DMS79 (cell line): ENCODE results near the gene KAZN.
A peak's percentile ranks its signal among the peaks of the same experiment; 100 is the strongest.

Source experiments
- DNase-seq: peaks from one replicate; lab custom pipeline; 2025; lab: John Stamatoyannopoulos, UW

Gene KAZN

DNA sequence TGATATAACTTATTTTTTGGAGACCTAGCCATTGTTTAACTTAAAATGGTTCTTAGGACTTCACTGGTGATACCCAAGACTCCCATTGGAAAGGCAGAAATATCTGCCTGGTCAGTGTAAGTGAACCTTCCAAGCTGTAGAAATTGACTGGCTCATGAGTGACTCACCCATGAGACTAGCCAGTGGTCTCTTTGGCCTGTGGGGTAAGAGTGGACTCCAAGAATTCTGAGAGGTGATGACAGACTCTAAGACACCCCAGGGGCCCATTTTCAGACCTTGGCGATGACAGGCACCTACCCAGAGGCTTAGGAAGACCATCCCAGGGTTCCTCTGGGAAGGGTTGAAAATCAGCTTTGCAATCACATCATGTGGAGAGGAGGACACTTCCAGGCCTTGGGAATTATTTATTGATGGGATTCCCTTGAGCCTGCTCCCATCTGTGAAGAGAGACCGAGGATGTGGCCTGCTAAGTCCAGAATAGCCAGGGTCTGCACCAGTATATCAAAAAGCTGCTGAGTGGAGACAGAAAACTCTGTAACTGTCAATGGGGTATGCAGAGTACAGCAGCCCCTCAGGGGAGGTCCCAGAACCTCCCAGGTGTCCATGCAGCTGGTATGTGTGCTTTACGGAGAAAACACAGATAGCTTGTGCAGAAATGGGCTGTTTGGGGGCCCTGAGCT, 78.9 kb downstream of the KAZN start:
- DNase-seq, result no peak

DNA sequence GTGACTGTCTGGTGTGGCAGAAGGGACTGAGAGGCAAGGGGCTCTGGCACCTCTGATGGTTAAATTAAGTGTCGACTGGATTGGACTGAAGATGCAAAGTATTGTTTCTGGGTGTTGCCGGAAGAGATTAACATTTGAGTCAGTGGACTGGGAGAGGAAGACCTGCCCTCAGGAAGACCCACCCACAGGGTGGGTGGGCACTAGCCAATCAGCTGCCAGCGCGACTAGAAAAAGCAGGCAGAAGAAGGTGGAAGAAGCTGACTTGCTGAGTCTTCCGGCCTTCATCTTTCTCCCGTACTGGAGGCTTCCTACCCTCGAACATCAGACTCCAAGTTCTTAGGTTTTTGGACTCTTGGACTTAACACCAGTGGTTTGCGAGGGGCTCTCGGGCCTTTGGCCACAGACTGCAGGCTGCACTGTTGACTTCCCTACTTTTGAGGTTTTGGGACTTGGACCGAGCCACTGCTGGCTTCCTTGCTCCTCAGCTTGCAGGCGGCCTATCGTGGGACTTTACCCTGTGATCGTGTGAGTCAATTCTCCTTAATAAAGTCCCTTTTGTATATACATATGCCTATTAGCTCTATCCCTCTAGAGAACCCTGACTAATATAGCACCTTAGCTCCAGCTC, 79.6 kb downstream of the KAZN start:
- no peak for DNase-seq

DNA sequence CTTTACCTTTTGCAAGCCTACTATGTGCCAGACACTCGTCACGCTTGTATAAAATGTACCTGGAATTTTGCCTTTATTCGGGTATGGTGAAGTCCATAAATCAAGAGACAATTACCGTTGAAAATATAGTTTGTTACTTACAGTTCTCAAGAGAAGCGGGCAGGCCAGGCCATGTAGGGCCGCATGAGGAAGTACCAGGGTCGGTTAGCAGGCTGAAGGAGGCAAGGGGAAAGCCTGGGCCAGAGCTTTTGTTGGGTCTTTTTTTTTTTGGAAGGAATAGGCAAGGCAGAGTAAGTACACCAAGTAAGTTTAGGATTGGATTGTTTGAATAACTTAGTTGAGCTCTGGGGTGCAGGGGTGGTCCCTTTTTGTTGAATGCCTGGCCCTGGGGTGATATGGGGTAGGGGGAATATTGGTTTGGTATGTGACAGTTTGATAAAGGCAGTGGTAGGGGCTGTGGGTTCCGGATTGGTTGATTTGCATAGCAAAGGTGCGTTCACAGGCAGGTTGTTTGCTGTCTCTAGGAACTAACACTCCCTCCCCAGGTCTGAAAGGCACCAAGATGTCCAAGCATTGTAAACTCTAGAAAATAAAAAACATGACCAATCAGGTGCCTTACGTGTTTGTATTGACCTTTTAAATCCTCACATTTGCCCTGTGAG, 80.7 kb downstream of the KAZN start:
- DNase-seq, result no peak

DNA sequence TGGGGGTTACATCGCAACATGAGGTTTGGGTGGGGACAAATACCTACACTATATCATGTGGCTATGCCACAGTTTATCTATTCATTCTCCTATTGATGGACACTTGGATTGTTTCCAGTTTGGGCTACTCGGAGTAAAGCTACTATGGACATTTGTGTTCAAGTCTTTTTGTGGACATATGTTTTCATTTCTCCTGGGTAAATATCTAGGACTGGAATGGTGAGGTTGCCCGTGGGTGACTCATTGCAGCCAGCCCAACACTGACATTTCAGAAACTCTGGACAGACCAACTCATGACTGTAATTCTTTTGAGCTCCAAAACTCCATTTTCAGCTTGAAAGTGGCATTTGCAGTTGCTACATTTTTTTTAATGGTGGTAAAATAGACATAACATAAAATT, 82.7 kb downstream of the KAZN start:
- DNase-seq, result no peak

DNA sequence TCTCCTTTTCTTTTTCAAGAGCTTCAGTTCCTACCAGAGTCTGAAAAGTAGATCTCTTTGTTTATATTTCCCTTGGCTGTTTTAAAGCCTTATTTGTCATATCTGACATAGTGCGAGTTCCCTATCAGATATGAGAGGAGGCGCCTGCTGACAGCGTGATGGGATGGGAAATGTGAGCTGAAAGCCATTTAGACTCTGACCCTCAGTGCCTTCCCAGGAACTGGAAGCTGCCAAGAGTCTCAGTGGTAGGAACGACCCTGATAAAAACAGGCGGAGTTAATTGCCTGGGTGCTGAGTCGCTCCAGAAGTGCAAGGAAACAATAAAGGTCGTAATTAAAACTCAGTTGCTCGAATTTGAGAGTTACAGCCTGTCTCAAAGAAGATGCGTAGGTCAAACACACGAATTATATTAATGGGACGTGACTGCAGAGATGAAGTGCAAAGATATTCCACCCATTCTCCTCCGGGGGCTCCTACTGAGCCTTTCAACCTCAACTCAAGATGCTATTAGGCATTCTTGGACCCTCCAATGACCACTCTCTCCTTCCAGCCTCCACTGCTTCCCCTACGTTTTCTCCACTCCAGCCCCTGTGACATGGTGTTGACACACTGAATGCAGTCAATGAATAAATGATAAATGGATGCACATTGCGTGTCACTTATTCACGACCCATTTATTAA, 84.6 kb downstream of the KAZN start:
- no peak for DNase-seq

DNA sequence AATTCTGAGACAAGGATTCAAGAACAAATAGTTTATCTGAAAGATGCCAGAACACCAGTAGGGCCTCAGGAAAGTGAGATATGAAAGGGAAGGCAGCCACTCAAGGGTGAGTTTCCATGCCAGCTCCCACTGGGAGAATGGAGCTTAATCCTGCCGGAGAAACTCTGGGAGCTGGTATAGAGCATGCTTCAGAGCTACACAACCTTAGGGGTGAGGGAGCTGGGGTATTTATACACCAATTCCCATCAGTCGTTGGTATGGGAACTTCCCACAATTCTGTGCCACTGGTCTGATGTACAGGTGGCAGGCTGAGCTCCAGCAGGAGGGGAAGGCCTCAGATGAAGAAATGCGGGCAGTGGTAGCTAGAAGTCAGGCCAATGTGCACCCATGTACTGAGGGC, 86.6 kb downstream of the KAZN start:
- no peak for DNase-seq

DNA sequence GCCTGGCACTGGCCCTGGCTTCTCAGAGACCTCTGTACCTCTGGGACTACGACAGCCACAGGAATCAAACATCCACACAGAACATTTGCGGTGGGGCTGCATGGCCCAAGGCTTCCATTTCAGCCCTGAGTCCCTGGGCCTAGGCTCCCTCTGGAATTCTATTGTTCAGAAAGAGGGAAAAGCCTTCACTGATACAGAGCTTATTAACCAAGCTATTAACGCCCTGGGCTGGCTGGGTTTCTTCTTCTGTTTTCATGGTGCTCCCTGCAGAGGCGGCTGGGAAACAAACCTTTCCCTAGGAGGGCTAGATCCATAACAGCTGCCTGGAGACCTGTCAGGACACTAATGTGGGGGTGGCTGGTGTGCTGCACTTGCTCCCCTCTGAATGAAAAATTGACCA, 88.2 kb downstream of the KAZN start:
- no peak for DNase-seq

DNA sequence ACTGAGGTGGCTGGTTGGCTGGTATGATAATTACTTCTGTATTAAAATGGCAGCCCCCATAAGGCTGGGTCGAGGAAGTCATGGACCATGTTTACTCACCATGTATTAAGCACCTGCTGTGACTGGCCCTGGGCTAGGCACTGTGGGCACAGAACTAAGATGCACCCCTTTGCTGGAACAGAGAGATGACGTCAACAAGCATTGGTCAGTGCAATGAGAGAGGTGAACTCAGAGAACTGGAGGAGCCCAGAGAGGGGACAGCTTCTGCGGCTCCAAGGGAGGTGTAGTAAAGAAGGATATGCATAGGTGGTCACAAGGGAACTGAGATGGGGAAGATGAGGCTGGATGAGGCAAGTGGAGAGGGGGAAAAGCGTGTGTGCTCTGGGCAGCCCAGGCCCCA, 88.7 kb downstream of the KAZN start:
- DNase-seq, result no peak

DNA sequence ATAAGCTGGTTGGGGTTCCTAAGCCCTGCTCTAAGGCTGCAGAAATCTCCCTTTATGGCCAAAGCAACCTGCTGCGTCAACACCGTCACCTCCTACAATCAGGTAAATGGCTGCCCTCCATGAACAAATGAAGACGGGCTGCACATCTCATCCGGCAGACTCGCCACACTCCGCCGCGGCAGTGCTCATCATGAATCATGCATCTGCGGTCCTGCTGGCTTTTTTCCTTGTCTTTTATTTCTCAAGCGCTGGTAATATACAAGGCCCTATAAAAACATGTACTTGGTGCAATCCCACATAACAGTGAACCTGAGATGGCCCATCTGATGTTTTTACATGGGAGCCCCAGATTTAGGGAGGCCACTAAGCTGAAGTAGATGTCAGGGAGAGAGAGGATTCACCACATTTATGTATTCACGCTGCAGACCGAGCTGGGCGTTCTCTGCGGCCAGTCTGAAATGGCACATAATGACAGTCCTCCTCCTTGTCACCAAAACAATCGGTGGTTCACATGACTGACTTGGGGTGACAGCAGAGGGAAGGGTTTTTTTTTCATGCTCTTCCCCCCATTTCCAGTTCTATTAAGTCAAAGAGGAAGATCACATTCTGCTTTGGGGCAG, 91.6 kb downstream of the KAZN start:
- DNase-seq, result no peak

DNA sequence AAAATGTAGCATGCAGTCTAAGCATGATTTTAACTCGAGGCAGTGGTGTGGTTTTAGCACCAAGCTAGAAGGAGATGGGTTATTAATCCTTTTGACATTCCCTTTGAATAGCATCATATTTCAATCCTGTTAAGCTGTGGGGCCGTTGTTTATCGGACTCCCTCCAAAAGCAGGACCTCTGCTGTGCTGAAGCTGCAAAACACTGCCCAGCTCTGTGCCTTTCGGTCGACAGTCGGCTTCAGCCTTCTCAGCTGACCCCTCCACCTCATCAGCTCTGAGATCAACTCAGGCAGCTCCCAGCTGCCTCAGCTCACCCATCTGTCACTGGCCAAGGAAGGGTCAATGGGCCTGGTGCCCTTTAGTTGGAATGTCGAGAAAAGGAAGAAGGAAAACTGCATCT, 95.5 kb downstream of the KAZN start:
- no peak for DNase-seq

DNA sequence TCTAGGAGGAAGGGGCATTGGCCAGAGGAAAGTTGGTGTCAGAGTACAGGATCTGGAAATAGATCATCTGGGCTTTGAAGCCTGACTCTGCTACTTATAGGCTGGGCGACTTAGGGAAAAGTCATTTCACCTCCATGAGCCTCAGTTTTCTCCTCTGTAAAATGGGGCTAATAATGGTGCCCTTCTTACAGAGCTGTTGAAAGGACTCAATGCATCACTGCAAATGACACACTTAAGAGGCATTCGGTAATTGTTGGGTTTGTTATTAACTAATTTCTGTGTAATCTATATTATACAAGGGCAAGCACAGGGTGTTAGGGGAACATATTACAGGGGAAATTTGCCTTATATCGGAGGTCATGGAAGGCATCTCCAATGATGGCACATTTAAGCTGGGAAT, 96.1 kb downstream of the KAZN start:
- no peak for DNase-seq

DNA sequence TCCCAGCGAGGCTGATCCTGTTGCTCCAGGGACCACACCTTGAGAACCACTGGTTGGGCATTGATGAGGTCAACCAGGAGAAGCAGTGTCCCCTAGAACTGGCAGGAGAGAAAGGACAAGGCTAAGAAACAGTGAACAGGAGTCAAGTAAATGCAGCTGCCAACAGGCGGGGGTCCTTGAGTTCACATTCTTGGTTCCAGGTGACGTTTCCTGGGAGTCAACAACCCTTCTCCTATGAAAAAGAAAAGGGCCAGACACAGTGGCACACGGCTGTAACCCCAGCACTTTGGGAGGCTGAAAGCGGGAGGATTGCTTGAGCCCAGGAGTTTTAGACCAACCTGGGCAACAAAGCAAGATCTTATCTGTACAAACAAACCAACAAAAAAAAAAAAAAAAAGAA, 98.3 kb downstream of the KAZN start:
- DNase-seq, result no peak

DNA sequence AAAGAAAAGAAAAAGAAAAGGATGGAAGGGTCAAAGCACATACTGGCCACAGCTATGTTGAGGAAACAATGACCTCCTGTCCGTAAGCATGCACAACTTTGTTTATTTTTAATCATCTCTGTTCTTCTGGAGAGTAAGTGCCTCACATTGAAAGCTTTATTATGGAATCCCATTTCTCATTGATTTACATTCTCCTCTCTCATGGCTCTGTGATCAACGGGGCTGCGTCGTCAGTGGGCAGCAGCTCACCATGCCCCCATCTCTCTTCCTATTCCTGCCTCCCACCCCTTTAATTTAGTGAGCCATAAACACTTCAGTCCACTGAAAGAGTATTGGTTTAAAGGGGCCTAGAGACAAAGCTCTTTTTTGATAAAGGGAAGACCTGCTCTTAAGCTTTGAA, 98.9 kb downstream of the KAZN start:
- no peak for DNase-seq

DNA sequence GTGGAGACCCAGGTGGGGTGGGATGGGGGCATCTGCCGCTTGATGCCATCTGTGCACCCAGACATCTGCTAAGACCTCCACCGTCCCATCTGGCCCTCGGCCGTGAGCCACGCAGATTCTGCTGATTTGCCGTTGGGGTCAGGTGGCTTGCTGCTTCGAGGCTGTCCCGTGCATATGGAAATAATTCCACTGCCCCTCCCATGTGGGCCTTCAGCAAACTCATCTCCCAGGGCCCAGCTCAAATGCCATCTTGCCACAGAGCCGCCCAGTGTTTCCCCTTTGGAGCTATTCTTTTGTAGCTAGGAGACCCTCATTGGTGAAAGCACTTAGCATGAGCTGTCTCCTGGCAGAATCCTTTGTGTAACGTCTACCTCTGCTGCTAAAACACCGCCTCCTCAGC, 99.8 kb downstream of the KAZN start:
- DNase-seq, result no peak

DNA sequence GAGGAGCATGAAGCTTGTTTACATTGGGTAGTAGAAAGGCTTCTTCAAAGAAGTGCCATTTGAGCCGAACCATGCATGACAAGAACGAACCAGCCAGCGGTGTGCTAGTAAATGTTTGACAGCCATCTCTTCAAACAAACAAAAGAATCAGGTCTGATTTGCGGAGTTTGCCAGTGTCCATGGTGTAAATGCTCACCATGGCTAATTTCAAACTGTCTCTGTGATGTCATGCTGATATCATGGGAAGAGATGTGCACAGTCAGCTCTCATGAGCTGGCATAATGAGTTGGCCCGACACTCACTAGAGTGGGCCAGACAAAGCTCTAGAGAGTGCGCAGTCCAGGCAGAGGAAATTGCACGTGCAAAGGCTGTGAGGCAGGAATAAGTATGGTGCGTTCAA, 101.1 kb downstream of the KAZN start:
- peak; percentile 71 for DNase-seq

DNA sequence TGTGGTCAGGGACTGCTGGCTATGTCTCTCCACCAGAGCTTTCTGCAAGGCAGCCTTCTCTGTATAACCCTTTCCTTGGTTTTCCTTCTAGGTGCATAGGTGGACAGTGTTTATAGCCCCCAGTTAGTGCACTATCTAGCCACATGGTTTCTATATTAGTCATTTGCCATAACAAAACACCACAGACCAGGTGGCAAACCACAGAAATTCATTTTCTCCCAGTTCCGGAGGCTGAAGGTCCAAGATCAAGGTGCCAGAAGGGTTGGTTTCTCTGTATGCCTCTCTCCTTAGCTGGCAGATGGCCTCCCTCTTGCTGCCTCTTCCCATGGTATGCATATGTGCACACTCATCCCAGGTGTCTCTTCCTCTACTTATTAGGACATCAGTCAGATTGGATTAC, 106.4 kb downstream of the KAZN start:
- no peak for DNase-seq

DNA sequence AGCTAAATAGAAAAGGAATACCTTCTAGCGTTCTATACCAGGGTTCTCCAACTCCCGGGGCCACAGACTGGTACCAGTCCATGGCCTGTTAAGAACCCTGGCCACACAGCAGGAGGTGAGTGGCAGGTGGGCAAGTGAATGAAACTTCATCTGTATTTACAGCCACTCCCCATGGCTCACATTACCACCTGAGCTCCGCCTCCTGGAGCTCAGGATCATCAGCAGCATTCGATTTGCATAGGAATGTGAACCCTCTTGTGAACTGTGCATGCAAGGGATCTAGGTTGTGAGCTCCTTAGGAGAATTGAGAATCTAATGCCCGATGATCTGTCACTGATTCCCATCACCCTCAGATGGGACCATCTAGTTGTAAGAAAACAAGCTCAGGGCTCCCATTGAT, 107.3 kb downstream of the KAZN start:
- DNase-seq, result no peak

DNA sequence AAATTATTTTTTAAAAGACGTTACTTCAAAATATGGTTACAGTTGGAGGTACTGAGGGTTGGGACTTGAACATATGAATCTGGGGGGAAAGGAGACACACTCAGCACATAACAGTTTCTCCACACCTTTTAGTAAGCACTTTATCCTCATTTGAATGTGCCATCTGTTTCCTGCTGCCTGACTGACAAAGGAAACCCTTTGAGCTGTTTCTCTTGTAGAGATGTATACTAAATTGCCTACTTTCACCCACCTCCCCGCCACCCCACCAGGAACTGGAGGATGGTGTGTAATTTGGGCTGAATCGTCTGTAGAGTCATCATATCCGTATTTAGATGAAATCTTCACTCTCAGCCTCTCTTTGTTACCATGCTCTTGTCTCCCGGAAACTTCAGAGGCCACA, 108.1 kb downstream of the KAZN start:
- no peak for DNase-seq

DNA sequence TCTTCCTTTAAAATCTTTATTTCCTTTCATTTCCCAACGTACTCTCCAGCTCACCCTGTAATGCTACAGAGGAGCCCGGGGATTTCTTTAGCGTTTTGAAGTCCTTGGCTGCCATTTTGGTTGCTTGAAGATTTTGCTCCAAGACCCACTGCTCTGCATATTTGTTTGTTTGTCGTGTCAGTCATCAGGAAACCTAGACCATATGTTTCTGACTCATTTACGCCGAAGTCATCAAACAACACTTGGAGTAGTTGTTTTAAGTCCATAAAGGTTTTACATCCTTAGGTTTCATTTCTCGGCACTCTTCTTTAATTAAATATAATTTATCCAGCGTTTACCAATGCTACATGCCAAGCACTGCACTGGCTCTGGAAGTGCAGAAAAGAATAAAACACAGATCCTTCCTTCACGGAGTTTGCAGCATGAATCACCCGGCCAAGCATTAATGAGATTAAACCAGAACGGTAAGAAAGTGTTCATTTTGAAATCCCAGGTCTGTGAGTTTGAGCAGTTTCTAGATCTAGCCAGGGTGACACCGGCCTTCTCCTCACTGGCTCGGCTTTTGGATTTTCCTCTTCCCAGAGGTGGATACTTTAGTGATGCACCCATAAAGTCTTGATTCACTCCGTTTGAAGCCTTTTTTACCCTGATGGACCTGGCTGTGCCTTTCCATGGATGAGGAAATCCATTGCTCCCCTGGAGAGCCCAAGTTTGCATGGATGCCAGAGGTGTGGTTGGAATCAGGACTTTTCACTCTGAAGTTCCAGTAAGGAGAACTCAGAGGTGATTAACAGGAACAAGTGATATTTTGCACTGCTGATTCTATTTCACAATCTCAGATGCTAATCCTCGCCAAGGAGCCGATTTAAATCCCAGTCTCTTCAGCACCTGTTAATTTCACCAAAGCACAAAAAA, 109.3 kb downstream of the KAZN start:
- DNase-seq, result no peak

DNA sequence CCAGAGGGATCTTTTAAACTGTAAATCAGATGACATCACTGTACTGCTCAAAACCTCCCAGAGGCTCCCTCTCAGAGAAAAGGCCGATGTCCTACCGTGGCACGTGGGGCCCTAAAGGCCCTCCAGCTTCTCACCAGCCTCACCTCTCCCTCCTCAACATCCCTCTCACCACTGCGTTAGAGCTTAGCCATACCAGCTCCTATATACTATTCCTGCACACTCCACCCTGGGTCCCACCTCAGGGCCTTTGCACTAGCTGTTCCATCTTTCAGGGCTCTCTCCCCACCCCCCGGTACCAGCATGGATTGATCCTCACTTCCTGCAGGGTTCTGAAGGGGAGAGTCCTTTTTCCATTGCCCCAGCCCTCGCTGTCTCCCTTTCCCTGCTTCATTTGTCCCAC, 111.8 kb downstream of the KAZN start:
- no peak for DNase-seq

DNA sequence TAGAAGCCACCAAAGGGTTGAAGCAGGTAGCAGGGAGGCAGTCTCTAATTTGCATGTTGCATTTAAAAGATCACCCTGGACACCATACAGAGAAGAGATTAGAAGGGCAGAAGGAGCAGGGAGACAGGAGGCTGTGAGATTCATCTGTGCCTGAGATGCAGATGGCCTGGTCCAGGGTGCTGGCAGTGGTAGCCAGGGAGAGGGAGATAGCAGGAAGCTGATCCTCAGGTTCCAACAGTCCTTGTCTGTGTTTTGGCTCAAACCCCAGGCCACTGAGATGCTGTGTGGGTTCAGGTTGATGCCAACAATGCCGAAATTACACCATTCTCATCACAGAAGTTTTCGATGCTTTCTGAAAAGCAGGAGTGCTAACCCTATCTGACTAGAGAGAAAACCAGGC, 113.7 kb downstream of the KAZN start:
- no peak for DNase-seq

DNA sequence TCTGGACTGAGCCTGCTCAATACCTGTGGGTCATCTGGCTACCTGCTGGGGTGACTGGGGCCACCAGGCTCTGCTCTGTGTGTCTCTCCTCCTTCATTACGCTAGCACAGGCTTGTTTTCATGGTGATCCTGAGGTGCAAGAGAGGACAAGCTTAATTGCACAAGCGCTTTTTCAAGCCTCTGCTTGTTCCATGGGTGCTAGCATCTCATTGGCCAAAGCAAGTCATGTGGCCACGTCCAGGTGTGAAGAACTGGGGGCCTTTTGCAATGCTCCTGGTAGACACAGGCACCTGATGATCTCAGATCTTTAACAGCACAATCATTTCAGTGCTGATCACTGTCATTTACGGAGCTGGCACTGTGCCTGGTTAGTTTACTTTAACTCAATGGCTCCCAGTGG, 114.6 kb downstream of the KAZN start:
- peak; percentile 49 for DNase-seq
